Measurements from ENCODE around the gene FXYD7.

GRCh38 chr19:35165200-35166058 is 22.4 kb downstream of the FXYD7 start:
- TF ChIP-seq EZH2 (IDR thresholded peaks at IDR 0.05; ENCODE audit: insufficient read depth, poor library complexity, severe bottlenecking) (no peak), EZH2phosphoT487 (IDR thresholded peaks at IDR 0.05; ENCODE audit: insufficient read depth, low read depth) (no peak)

Data from GM23248 (cell line).